ENCODE measurements around the gene UROC1. TPM values are rescaled to one million over a fixed set of nuclear protein-coding genes. Genes with fewer than 3 reads are reported as not detected.
A peak's percentile ranks its signal among the peaks of the same experiment; 100 is the strongest.

UROC1 gene
- total and polyA plus RNA-seq, 2 of the 13 experiments (the other 11 are each of a cell fraction or from before 2014, with no cell fraction given): 0.71 to 1.3 TPM

GRCh38 chr3:126474498-126475412 is 42.8 kb downstream of the UROC1 start:
- Histone ChIP-seq H3K4me2 (ENCODE audit: low read depth, low read length) (peak overlapping the region; percentile 87), H3K9me3 (ENCODE audit: low read length) (no peaks in the 10 kb centered on the region), H3K4me1 (ENCODE audit: insufficient read depth, low read length) (peaks cover 63% of the 10 kb centered on the region), H3K9ac (ENCODE audit: insufficient read depth, low read depth, low read length) (peak overlapping the region; percentile 95), H3K27ac (ENCODE audit: extremely low read length, insufficient read depth, low read length) (peak overlapping the region; percentile 90), H3K4me3 (replicated peaks in 1 of 3; ENCODE audit: insufficient read depth in 1 of 3, low read depth in 2 of 3, low read length in 3 of 3) (peak overlapping the region; percentile 68 to 95 (median 76)), H2AFZ (ENCODE audit: low read length) (no peak overlapping the region), H4K20me1 (ENCODE audit: insufficient read depth, low read length) (peaks cover 21% of the 10 kb centered on the region), H3K27me3 (ENCODE audit: control insufficient read depth in 1 of 2, insufficient read depth in 2 of 2, low read length in 2 of 2) (no peaks in the 10 kb centered on the region; a peak in 1 of 5 replicates), H3K79me2 (ENCODE audit: insufficient read depth, low read length) (peaks cover 49% of the 10 kb centered on the region), H3K36me3 (replicated peaks in 1 of 2; ENCODE audit: control insufficient read depth in 1 of 2, insufficient read depth in 2 of 2, low read length in 2 of 2) (peaks cover 6 to 17% of the 10 kb centered on the region in 2 experiments)
- 2% methylated on average over 26 of the region's 72 CpGs for WGBS (ENCODE audit: low lambda C conversion rate)
- intact Hi-C loops (cut with micrococcal nuclease; ENCODE audit: unreplicated experiment) (no loop called here), in situ Hi-C loops (cut with HindIII; ENCODE audit: extremely low pct_ligation_motif_present, low pct_unique_long_range_greater_than_20kb) (no loop called here)
- ChIA-PET POLR2A (interaction anchor here (1.1 to 3.6 kb wide), 13 partner anchors 9 to 295 kb away, joined by 3 to 39 read pairs (median 9); partner anchors contain the start of genes ALDH1L1, CHST13 and KLF15), CTCF (ENCODE audit: low intra/inter-chr PET ratio, low total read pairs) (no interaction called here)
- FAIRE-seq: no peak
- peak; percentile 26 for ATAC-seq
- BruUV-seq (replicated peaks): no TSS peak
- no peak for DNase-seq (ENCODE audit: low spot score)
- no peak for TF ChIP-seq FOXK1 (CRISPR knock-in tag; IDR thresholded peaks at IDR 0.05; ENCODE audit: borderline replicate concordance, low read depth)
- TF ChIP-seq ZBTB44 (CRISPR knock-in tag; IDR thresholded peaks at IDR 0.05): no peak
- TF ChIP-seq PTBP1 (IDR thresholded peaks at IDR 0.05; ENCODE audit: low read depth, low read length, poor library complexity, severe bottlenecking): no peak
- TF ChIP-seq HNF1A (IDR thresholded peaks at IDR 0.05; ENCODE audit: low read depth): no peak
- TF ChIP-seq HNF1A (CRISPR knock-in tag; IDR thresholded peaks at IDR 0.05; ENCODE audit: borderline replicate concordance): no peak
- 0 out of 2 replicates have a peak, but pooled peaks have one; percentile 15 for TF ChIP-seq BRCA1 (CRISPR knock-in tag; IDR thresholded peaks at IDR 0.05)
- no peak for TF ChIP-seq ZNF703 (CRISPR knock-in tag; IDR thresholded peaks at IDR 0.05; ENCODE audit: borderline replicate concordance)
- no peak for TF ChIP-seq SALL2 (CRISPR knock-in tag; IDR thresholded peaks at IDR 0.05)
- TF ChIP-seq SALL1 (CRISPR knock-in tag; IDR thresholded peaks at IDR 0.05): peak; percentile 9; the same call in 1 of the 2 replicates
- no peak for TF ChIP-seq SRY (CRISPR knock-in tag; IDR thresholded peaks at IDR 0.05)
- TF ChIP-seq EZH2 (conservative IDR thresholded peaks at IDR 0.05; ENCODE audit: low read depth, low read length): no peak
- TF ChIP-seq HNRNPLL (IDR thresholded peaks at IDR 0.05; ENCODE audit: low read depth, low read length, poor library complexity, severe bottlenecking): peak; percentile 38
- no peak for TF ChIP-seq ZBTB3 (CRISPR knock-in tag; IDR thresholded peaks at IDR 0.05; ENCODE audit: borderline replicate concordance, low read depth)
- TF ChIP-seq ARID2 (CRISPR knock-in tag; IDR thresholded peaks at IDR 0.05; ENCODE audit: borderline replicate concordance): no peak
- 0 out of 2 replicates have a peak, but pooled peaks have one; percentile 62 for TF ChIP-seq ZMAT3 (CRISPR knock-in tag; conservative IDR thresholded peaks at IDR 0.05)
